Keratinocyte (primary cell): ENCODE data around the gene ABCA10.

Experiments
- CTCF ChIP-seq, 3 experiments: IDR thresholded peaks in 1 of 3; conservative IDR thresholded peaks in 1 of 3; optimal IDR thresholded peaks in 1 of 3; 2 replicates in 2 of 3; 3 replicates in 1 of 3; pipeline versions ENCODE3 to v1.5.1; 2011; ENCODE audit warnings: low read length in 3 of 3, mild to moderate bottlenecking in 3 of 3, moderate library complexity in 2 of 3, control low read depth in 1 of 3, inconsistent platforms in 1 of 3; ENCODE audit not compliant: insufficient read depth in 2 of 3; ENCODE audit errors: extremely low read depth in 1 of 3
- EZH2 ChIP-seq: IDR thresholded peaks from one replicate; pipeline ENCODE4 v1.6.1; 2012; ENCODE audit warnings: inconsistent platforms, mild to moderate bottlenecking, low read length, moderate library complexity

GRCh38 chr17:69223809-69224208 lies 4.8 kb downstream of the ABCA10 start:
- no peak for TF ChIP-seq CTCF (optimal IDR thresholded peaks at IDR 0.05 in 1 of 3, IDR thresholded peaks at IDR 0.05 in 1 of 3, conservative IDR thresholded peaks at IDR 0.05 in 1 of 3; ENCODE audit: extremely low read depth in 1 of 3, insufficient read depth in 2 of 3, low read length in 3 of 3)
- TF ChIP-seq EZH2: no peak
